NCI-H2081 (cell line): ENCODE results near the gene KLHL17.

ENCODE experiments used
- DNase-seq, 2 experiments: peaks; one replicate each; lab custom pipeline; 2025; lab: John Stamatoyannopoulos, UW

The KLHL17 gene

GRCh38 chr1:923131-923990 lies 37.0 kb upstream of the KLHL17 start, which contains the start of gene SAMD11:
TSS of gene SAMD11 (plus strand) at chr1:923923. CDS start at chr1:924432, 509 bp downstream.
- peak in 1 of 2 experiments; percentile 79 for DNase-seq

- DNase-seq, result no peak
These were observed 36.3 kb upstream of the KLHL17 start for GRCh38 chr1:923991-924655.

- DNase-seq, result peak in 1 of 2 experiments; percentile 21
These were observed 35.5 kb upstream of the KLHL17 start for GRCh38 chr1:924656-925560.

- DNase-seq, result peak in 1 of 2 experiments; percentile 25
These were observed 34.6 kb upstream of the KLHL17 start for GRCh38 chr1:925561-926421.

- no peak for DNase-seq
These were observed 33.1 kb upstream of the KLHL17 start for GRCh38 chr1:927234-927633.

- DNase-seq, result no peak
These were observed 32.6 kb upstream of the KLHL17 start for GRCh38 chr1:927748-928147.

GRCh38 chr1:928825-929661 lies 31.3 kb upstream of the KLHL17 start:
- no peak for DNase-seq

GRCh38 chr1:929712-930632 lies 30.4 kb upstream of the KLHL17 start:
- no peak for DNase-seq

- DNase-seq, result no peak
These were observed 29.7 kb upstream of the KLHL17 start for GRCh38 chr1:930633-931138.

GRCh38 chr1:931380-932172 lies 28.8 kb upstream of the KLHL17 start:
- DNase-seq, result peak in 1 of 2 experiments; percentile 10

GRCh38 chr1:932173-932510 lies 28.2 kb upstream of the KLHL17 start:
- DNase-seq, result no peak

GRCh38 chr1:932776-933602 lies 27.4 kb upstream of the KLHL17 start:
- peak in 1 of 2 experiments; percentile 41 for DNase-seq

GRCh38 chr1:933603-933940 lies 26.8 kb upstream of the KLHL17 start:
- DNase-seq, result no peak

GRCh38 chr1:934991-935750 lies 25.2 kb upstream of the KLHL17 start:
- no peak for DNase-seq

- peak; percentile 52 to 80 for DNase-seq
These were observed 24.6 kb upstream of the KLHL17 start for GRCh38 chr1:935751-936231.
